HG02840 (cell line): ENCODE results near the gene TNIK.
"Not testable (repeated sequence)": the region's sequence is repeated elsewhere in the genome, so short reads cannot be mapped to it uniquely, and the experiment has no call there.

Experiments
- ATAC-seq: cut with Tn5 transposase; IDR thresholded peaks from one replicate; pipeline ENCODE4 v1.9.1; 2021; ENCODE audit warnings: mild to moderate bottlenecking, moderate library complexity, moderate number of reproducible peaks; ENCODE audit not compliant: unreplicated experiment, low FRiP score

TNIK gene

DNA sequence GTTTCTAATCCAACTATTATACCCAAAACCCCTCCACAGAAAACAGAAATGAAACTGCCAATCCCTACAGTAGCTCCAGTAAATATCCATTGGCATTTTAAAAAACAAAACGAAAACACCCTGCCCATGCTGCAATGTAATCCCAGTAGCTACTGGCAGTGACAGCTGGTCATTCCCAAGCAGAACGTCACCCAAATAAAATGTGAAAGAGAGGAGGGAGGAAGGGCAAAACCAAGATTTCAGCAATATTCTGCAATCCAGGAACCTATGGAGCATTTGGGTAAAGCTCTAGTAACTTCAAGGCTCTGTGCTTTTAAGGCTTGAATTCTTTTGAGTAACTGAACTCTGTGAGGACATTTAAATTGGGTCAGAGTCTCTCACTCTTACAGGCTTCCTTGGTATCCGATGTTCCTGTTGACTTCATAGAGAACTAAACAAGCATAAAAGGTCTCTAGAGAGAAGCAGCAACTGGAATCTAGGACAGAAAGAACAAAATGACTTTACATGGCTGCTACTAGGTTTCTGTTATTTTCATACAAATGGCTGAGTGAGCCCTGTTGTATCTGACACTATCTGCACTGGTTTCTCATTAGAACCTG is 136.2 kb downstream of the TNIK start:
- ATAC-seq = no peak

DNA sequence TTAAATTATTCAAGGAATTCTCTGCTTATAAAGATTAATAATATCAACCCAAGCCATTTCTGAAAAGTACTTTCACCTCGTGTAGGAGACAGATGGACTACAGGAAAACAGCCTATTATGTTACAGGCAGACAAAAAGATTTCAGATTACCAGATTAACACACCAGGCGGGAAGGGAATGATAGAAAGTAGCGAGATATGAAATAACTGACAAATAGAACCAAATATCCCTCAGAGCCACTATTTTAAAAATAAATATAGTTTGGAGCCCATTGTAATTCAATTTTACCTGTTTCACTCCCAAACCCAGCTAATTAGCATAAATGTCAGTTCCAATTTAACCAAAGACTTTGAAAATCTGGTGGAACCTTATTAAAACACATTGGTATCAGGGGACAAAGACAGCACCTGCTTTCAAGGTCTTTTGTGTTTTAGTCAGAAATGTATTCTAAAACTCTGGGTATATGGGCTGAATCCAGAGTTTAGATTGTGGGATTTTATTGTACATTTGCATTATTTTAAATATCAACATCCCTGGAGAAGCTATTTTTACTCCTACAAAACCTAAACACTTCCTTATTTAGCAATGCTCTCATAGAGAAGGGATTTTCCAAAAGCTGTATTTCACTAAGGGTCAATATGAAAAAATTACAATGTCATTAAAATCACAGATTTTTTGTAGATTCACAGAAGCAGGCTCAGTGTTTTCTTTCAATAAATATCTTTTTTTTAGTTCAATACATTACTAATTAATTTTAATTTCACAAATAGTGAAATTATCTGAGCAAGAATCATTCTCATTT is 138.4 kb downstream of the TNIK start:
- ATAC-seq = no peak

DNA sequence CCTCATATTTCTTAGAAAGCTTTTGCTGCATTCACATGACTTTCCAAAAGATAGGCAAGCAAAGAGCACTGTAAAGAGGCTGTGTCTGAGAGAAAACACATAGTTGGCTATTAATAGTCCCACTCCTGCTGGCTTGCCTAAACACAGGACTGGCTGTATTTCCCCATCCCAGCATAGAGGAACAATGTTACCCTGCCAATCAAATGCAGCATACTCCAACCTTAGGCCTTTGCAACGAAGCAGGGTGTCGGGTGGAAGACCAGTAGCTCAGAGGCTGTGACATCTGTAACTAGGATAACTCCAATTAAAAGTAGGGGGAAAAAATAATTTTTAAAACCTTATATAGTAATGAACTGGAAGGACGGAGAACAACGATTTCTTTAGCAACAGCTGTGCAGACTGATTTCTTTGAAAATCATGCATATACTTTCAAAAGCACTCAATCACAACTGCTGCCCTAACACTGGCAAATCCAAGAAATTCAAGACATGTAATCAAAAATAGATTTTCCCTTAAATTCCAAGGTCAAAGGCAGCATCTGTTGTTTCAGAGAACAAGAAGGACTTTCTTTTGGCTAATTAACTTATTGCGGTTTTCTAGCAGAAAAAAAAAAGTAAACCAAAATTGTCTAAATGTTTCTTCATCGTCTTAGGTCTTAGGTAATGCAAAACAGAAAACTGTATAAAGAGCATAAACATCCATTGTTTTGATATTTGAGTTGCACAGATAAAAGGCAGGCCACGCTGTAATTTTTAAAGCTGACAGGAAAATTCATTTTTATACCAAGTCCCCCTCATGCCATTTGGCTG is 139.3 kb downstream of the TNIK start:
- ATAC-seq = no peak

DNA sequence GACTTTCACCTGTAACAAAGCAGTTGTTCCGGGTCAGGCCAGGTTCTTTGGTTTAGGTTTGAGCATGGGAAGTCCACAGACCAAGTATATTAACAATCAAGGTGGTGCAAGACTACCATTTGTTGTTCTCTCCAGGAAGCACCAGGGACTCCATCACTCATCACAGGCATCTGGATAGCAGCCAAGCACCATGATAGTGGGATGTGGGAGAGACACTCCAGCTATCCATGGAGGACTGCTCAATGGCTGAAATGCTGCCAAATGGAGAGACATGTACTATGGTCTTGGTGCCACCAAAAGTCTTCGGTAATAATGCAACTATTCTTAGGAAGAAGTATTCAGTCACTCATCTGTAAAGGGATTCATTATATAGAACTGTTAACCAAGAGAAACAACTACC is 143.0 kb downstream of the TNIK start:
- no peak for ATAC-seq

DNA sequence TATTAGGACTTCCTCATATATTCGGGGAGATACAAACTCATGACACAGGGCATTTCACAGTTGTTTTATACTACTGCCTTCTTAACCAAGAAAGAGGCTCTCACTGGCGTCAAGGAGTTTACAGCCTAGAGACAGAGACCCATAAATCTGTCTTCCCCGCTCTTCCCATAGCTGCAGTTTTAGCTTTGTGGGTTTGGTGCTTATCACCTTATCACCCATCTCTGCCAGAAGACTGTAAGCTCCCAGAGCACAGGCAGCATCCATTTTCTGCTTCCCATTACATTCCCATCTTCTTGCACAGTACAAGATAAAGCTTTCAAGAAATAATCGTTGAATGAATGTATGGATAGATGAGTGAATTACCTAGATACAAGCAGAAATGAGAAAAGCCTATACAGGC is 144.3 kb downstream of the TNIK start:
- ATAC-seq = no peak

DNA sequence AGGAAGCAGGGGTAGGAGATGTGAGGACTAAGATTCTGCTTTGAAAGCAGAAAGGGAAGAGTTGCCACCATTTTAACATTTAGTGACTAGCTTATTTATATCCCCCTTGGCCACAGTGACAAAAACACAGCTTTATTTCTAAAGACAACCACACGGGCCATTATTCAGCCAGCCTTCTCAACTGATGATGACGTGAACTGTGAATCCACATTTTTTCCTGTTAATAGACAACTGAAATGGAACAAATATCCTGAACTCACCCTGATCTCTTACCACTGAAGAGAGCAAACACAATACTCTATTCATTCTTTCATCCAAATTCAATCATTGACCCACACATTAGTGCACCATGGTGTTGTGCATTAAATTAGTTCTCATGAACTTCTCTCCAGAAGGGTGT is 145.1 kb downstream of the TNIK start:
- no peak for ATAC-seq

DNA sequence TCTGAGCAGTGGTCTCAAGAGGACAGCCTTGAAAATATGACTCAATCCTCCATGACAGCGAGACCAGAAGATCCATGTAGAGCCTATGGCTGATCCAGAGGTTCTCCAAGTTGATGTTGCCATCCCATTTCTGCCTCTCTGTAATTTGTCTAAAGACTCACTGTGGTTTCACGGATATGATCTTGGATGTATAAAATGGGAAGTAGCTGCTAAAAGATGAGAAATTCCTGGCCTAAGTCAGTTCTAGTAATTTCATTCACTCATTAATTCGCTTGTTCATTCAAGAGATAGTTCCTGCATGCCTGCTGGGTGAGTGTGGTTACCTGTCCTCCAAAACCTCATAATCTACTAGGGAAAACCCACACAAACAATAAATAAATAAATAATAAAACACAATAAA is 145.9 kb downstream of the TNIK start:
- ATAC-seq = no peak

DNA sequence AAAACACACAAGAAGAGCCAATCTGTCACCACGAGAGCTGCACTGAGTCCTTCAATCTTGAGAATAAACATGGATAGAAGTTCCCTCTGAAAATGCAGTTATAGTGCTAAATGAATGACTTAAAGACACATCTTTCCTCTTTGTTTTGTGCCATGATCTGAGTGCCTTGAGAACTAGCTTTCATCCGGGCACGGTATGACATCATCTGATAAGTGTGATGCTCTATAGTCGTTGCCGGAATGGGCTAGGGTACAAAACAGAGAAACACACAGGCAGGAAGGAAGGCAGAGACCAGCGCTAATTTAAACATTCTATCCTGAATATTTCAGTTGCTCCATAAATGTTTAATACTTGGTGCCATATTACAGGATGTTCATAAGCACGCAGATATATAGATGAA is 146.5 kb downstream of the TNIK start:
- ATAC-seq = no peak

DNA sequence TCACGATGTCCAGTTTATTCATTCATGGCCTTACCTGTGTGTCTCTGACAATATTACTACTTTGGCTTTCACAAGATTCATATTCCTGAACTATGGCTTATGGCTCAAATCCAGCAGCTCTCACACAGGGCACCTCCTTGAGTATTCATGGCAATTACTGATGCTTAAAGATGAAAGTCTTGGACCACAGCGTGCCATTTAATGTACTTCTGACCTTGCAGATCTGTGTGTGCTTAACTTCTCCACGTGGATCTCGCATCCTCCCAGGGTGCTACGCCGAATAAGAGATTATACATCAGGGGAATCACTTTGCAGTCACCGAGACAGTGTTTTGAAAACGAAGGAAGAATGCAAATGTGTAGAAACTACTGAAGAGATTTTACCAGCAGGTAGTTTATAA is 147.5 kb downstream of the TNIK start:
- no peak for ATAC-seq

DNA sequence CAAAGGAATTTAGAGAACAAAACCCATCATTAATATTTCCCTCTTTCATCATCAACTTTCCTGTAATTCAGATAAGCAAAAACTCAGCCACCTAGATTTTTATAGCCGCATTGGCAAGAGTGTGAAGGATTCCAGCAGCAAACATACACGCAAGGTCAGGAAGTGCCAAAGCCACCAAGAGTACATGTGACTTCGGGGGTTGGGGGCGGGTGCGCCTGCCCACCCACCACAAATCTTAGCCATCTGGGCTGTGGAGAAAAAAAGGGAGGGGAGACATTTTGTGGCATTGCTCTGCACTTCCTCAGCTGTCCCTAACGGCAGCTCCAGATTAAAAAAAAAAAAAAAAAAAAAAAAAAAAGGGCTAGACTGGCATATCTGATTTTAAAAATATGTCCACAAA is 148.4 kb downstream of the TNIK start:
- ATAC-seq = no peak

DNA sequence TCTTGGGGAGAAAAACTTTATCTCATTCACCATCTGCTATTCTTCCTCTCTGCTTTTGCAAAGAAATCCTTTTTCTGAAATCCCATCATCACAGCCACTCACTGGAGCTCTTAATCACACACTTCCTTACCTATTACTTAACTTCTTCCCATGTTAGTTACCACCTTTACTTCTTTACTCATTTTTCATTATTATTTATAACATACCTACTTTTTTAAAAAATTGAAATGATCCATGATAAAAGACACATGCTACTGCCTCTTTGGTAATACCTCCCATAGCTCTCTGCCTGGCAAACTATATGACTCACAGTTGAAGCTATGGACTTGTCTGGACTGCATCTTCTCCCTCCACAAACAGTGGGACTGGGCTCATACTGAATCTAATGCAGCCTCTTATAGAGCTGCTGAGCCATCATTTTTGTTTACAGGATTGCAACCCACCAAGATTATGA is 150.3 kb downstream of the TNIK start:
- peak; percentile 50 for ATAC-seq

DNA sequence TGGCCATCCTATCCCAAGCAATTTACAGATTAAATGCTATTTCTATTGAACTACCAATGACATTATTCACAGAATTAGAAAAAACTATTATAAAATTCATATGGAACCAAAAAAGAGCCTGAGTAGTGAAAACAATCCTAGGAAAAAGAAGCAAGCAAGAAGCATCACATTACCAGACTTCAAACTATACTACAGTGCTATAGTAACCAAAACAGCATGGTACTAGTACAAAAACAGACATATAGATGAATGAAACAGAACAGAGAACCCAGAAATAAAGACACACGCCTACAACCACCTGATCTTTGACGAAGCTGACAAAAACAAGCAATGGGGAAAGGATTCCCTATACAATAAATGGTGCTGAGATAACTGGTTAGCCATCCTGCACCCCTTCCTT is 152.2 kb downstream of the TNIK start:
- ATAC-seq = no peak

DNA sequence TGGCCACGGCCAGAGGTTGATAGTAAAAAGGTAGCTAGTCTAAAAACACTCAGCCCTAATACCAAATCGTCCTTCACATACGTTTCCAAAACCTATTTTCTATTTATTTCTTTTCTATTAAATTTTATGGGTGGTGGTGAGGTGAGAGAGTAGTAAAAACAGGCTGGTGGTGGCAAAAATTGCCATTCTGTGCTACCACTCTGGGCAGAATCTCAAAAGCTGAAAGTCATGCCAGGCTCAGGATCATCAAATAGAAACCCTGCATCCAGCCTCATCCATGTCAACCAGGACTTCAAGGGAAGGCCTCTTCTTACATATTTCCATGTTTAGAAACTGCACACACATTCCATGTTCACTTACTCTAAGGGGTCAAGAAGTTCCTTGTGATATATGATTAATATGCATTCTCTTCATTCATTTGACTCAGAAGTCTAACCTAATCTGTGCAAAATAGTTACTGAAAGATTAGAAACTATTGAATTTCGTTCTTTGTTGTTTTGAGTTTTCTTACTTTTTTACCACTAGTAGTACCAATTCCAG is 153.1 kb downstream of the TNIK start:
- ATAC-seq = no peak

DNA sequence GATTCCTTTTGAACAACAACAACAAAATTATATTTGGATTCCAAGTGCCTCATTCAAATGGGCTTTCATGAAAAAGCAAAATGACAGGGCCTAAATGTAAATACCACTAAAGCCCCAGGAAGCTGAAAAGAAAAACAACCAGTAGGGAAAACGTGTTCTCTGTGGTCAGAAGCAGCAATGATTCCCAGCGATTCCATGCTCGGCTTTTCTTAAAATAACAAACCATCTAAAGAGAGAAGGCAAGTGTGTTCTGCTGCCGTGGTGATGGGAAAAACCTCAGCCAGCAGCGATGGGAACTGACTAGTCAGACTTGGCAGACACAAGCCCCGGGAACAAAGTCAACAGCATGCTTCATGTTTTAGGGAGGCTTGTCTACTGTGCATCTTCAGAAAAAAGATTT is 153.6 kb downstream of the TNIK start:
- ATAC-seq = no peak

DNA sequence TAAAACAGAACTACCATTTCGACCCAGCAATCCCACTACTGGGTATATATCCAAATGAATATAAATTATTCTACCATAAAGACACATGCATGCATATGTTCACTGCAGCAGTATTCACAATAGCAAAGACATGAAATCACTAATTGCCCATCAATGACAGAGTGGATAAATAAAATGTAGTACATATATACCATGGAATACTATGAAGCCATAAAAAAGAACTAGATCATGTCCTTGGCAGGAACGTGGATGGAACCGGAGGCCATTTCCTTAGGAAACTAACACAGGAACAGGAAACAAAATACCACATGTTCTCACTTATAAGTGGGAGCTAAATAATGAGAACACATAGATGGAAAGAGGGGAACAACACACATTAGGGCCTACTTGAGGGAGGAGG is 154.4 kb downstream of the TNIK start:
- ATAC-seq = not testable (repeated sequence)

DNA sequence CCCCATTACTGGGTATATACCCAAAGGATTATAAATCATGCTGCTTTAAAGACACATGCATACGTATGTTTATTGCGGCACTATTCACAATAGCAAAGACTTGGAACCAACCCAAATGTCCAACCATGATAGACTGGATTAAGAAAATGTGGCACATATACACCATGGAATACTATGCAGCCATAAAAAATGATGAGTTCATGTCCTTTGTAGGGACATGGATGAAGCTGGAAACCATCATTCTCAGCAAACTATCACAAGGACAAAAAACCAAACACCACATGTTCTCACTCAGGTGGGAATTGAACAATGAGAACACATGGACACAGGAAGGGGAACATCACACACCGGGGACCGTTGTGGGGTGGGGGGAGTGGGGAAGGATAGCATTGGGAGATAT is 155.7 kb downstream of the TNIK start:
- ATAC-seq = not testable (repeated sequence)

DNA sequence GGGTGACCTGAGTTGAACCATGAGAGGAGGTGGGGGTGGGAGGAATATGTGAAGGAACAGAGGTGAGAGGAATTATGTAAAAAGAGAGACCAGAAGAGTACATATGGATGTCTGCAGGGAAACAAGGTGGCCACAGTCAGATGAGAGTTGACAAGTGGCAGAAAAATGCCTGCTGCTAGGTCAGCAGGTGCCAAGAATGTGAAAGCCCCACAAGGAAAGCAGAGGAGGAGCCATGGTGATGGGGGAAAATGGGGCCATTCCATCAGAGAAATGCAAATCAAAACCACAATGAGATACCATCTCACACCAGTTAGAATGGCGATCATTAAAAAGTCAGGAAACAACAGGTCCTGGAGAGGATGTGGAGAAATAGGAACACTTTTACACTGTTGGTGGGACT is 156.2 kb downstream of the TNIK start:
- ATAC-seq = not testable (repeated sequence)

DNA sequence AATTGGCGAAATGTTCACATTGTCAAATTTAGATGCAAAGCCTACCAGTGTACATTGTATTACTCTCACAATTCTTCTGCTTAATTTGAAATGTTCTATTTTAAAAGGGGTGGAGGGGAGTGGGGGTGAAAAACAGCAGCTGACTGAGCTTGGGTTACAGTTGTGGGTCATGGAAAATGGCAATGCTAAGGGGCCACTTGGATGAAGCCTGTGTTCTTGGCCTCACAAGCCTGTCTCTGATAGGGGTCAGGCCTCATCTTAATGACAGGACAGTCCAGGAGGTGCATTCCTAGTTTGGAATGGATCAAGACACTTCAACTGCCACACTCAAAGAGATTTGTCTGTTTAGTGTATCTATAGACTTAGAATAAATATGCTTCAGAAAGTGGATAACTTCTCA is 158.2 kb downstream of the TNIK start:
- no peak for ATAC-seq

DNA sequence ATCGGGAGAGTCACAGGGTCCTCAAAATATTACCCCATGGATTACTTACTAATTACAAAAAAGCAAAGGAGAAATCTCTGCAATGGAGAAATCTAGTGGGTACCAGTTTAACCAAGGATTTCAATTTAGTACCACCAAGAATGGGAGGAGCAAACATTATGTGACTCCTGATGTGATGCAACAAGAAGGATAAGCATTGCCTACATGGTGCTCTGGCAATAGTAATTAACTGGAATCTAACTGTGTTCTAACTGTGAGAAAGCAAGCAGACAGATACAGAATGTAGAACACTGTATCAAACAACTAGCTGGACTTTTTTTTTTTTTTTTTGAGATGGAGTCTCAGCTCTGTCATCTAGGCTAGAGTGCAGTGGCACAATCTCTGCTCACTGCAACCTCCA is 159.2 kb downstream of the TNIK start:
- no peak for ATAC-seq

DNA sequence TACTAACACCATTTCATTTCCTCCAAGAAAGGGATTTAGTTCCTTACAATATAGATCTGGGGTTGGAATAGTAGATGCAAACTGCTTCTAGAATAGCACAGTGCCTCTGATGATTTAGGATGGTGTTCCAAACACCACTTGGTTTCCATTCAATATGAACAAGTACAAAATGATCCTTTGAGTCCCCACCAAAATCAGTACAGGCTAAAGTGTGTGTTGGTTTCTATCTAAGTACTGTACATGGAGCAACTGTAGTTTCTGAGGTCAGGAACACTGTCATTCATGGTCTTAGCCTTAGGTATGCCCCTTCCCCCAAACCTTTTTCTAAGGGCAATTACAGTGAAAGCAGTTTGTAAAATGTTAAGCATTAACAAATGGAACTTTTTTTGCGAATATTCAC is 162.3 kb downstream of the TNIK start:
- no peak for ATAC-seq

DNA sequence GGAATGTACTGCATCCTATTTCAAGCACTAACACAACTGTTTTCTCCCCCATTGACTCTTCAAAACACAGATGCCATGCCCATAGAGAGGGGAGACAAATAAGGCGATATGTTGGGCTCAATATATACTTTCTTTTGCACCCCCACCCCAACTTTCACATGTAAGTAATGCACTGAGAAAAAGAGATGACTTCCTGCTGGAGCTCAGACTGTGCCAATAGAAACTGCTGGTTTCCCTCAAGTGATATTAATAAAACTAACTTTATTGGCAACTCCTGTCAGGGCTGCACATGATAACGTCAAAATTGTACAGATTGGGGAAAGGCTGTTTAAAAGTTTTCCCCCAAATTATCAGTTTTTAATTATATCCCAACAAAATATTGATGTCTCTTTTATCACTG is 163.0 kb downstream of the TNIK start:
- no peak for ATAC-seq
